Smooth muscle cell (in vitro differentiated cells): ENCODE results near the gene TMCC1. TPM values are rescaled to one million over a fixed set of nuclear protein-coding genes. Genes with fewer than 3 reads are reported as not detected.

Experiments used
- DNase-seq: peaks from one replicate; lab custom pipeline; 2025; ENCODE audit not compliant: unreplicated experiment; lab: John Stamatoyannopoulos, UW
- H2AFZ ChIP-seq: fragments of 200-600 bp; sonication (generic); 2 replicates; pipeline ENCODE4 v1.6.0; 2016; ENCODE audit warnings: antibody characterized with exemption, low read depth, mild to moderate bottlenecking
- H3F3A ChIP-seq: fragments of 200-600 bp; sonication (generic); 2 replicates; pipeline ENCODE4 v1.6.0; 2017; ENCODE audit warnings: antibody characterized with exemption, low read depth
- H3K27ac ChIP-seq: fragments of 200-600 bp; sonication (generic); 2 replicates; pipeline ENCODE4 v1.5.1; 2016; ENCODE audit warnings: low read depth, mild to moderate bottlenecking
- H3K27me3 ChIP-seq: fragments of 200-600 bp; sonication (generic); 2 replicates; pipeline ENCODE4 v1.6.1; 2016; ENCODE audit warnings: low read depth, mild to moderate bottlenecking
- H3K36me3 ChIP-seq: fragments of 200-600 bp; sonication (generic); 2 replicates; pipeline ENCODE4 v1.5.1; 2016; ENCODE audit warnings: low read depth
- H3K4me1 ChIP-seq: fragments of 200-600 bp; sonication (generic); 2 replicates; pipeline ENCODE4 v1.5.1; 2016; ENCODE audit warnings: low read depth
- H3K4me2 ChIP-seq: fragments of 200-600 bp; sonication (generic); 2 replicates; pipeline ENCODE4 v1.6.0; 2016; ENCODE audit warnings: mild to moderate bottlenecking
- H3K4me3 ChIP-seq: fragments of 200-600 bp; sonication (generic); 2 replicates; pipeline ENCODE4 v1.5.1; 2016; ENCODE audit warnings: mild to moderate bottlenecking
- H3K79me2 ChIP-seq: fragments of 200-600 bp; sonication (generic); 2 replicates; pipeline ENCODE4 v1.6.0; 2016; ENCODE audit warnings: low read depth, mild to moderate bottlenecking
- H3K9ac ChIP-seq: fragments of 200-600 bp; sonication (generic); 2 replicates; pipeline ENCODE4 v1.6.0; 2016; ENCODE audit warnings: low read depth
- H3K9me3 ChIP-seq: fragments of 200-600 bp; sonication (generic); replicated peaks from 2 replicates; pipeline ENCODE4 v1.5.1; 2016; ENCODE audit warnings: low read depth
- H4K20me1 ChIP-seq: fragments of 200-600 bp; sonication (generic); 2 replicates; pipeline ENCODE4 v1.6.0; 2016; ENCODE audit warnings: low read depth
- CTCF ChIP-seq: fragments of 200-600 bp; sonication (generic); IDR thresholded peaks from 2 replicates; pipeline ENCODE4 v1.5.1; 2017; ENCODE audit warnings: borderline replicate concordance, mild to moderate bottlenecking, antibody characterized with exemption; ENCODE audit not compliant: insufficient read depth, poor library complexity, severe bottlenecking
- WGBS: methylation state at CpG from one replicate; pipeline ENCODE4 v1.1.7; 2016; ENCODE audit warnings: low lambda C conversion rate; 5-methylcytosine and 5-hydroxymethylcytosine counted together
- polyA plus RNA-seq: library from polyadenylated mRNA; unstranded; fragments of >200 nt; fragmentation: Nextera tagmentation; extraction: Ambion mirVana; gene quantifications from 2 replicates; pipeline ENCODE4 v1.2.1, GENCODE V29; 2016
- total RNA-seq: library from RNA; depleted of rRNA; stranded (reverse); fragments of >200 nt; gene quantifications from 2 replicates; pipeline ENCODE4 v1.2.3, GENCODE V29; 2014

TMCC1 gene
- total and polyA plus RNA-seq, 2 experiments from 2014 or later = 5.3 to 17.8 TPM

- no peak overlapping the region for H3K27ac ChIP-seq
- no peak overlapping the region for H3K4me3 ChIP-seq
- no peak for TF ChIP-seq CTCF
- H3K36me3 ChIP-seq = no peaks in the 10 kb centered on the region
- WGBS = 90% methylated on average over 4 of the region's 4 CpGs
- H4K20me1 ChIP-seq = peaks cover 97% of the 10 kb centered on the region
- no peak overlapping the region for H3K9ac ChIP-seq
- no peaks in the 10 kb centered on the region for H3K9me3 ChIP-seq
- H3K27me3 ChIP-seq = no peaks in the 10 kb centered on the region
- H3F3A ChIP-seq = no peaks in the 10 kb centered on the region
- peaks cover 22% of the 10 kb centered on the region for H3K79me2 ChIP-seq
- DNase-seq = no peak
- peaks cover 7% of the 10 kb centered on the region for H3K4me1 ChIP-seq
- H2AFZ ChIP-seq = no peak overlapping the region
- H3K4me2 ChIP-seq = no peak overlapping the region
Measured at GRCh38 chr3:129735638-129736037, 157.9 kb downstream of the TMCC1 start.

- 98% methylated on average over 2 of the region's 2 CpGs for WGBS
- Histone ChIP-seq H3K4me2 (no peak overlapping the region), H3K9me3 (no peaks in the 10 kb centered on the region), H3F3A (no peaks in the 10 kb centered on the region), H3K36me3 (no peaks in the 10 kb centered on the region), H4K20me1 (peaks cover 92% of the 10 kb centered on the region), H3K4me1 (peaks cover 7% of the 10 kb centered on the region), H3K27me3 (no peaks in the 10 kb centered on the region), H3K4me3 (no peak overlapping the region), H2AFZ (no peak overlapping the region), H3K79me2 (peaks cover 25% of the 10 kb centered on the region), H3K9ac (no peak overlapping the region), H3K27ac (no peak overlapping the region)
- TF ChIP-seq CTCF = no peak
- no peak for DNase-seq
Measured at GRCh38 chr3:129734449-129734848, 159.1 kb downstream of the TMCC1 start.

- 100% methylated on average over 1 of the region's 1 CpG for WGBS
Measured at GRCh38 chr3:129732200-129732876, 161.2 kb downstream of the TMCC1 start.

More at GRCh38 chr3:129732200-129732876, 161.2 kb downstream of the TMCC1 start:
- peaks cover 29% of the 10 kb centered on the region for H3K79me2 ChIP-seq
- H4K20me1 ChIP-seq = peaks cover 95% of the 10 kb centered on the region
- H3K4me1 ChIP-seq = peaks cover 7% of the 10 kb centered on the region
- H3K36me3 ChIP-seq = no peaks in the 10 kb centered on the region
- H3K9ac ChIP-seq = no peak overlapping the region
- no peak for TF ChIP-seq CTCF
- H3K27me3 ChIP-seq = no peaks in the 10 kb centered on the region
- H3K9me3 ChIP-seq = no peaks in the 10 kb centered on the region
- H3K27ac ChIP-seq = no peak overlapping the region
- no peak overlapping the region for H3K4me2 ChIP-seq
- no peak for DNase-seq
- H2AFZ ChIP-seq = no peak overlapping the region
- H3F3A ChIP-seq = no peaks in the 10 kb centered on the region
- H3K4me3 ChIP-seq = no peak overlapping the region
